B cell (primary cell): ENCODE measurements around the gene TMEM131L. TPM values are rescaled to one million over a fixed set of nuclear protein-coding genes. Genes with fewer than 3 reads are reported as not detected.

Experiments
- ATAC-seq: fragments of 200-7000 bp; cut with Tn5 transposase; one replicate; pipeline ENCODE4 v1.10.0; 2021; ENCODE audit warnings: low read depth, mild to moderate bottlenecking, moderate number of reproducible peaks, moderate library complexity
- CTCF ChIA-PET: fragments of 350-600 bp; sonication (Branson Sonifier 250); formaldehyde crosslinking; loops from one replicate; lab custom pipeline; 2021; ENCODE audit warnings: antibody characterized with exemption, inconsistent platforms; lab: Charles Lee
- POLR2A ChIA-PET: fragments of 350-600 bp; sonication (Branson Sonifier 250); formaldehyde crosslinking; loops from one replicate; lab custom pipeline; 2021; ENCODE audit warnings: antibody characterized with exemption; lab: Charles Lee
- DNase-seq: peaks from one replicate; pipeline ENCODE4 v3.0.0; 2013
- H2AFZ ChIP-seq: 2 replicates; pipeline ENCODE4 v1.6.1; 2012; ENCODE audit warnings: mild to moderate bottlenecking, low read depth, low read length; ENCODE audit not compliant: insufficient read depth, poor library complexity, severe bottlenecking
- H3K27ac ChIP-seq, 2 donors: 1 replicate in 1 of 2; 2 replicates in 1 of 2; pipeline ENCODE4 v1.5.1; 2012 to 2013; ENCODE audit warnings: low read length in 2 of 2, mild to moderate bottlenecking in 2 of 2, moderate library complexity in 1 of 2
- H3K27me3 ChIP-seq, 4 experiments: fragments of 200-600 bp in 1 of 4; sonication (generic) in 1 of 4; replicated peaks in 1 of 4; 1 replicate in 2 of 4; 2 replicates in 2 of 4; pipeline versions ENCODE4 v1.6.1 to v1.7.0; 2013 to 2016; ENCODE audit warnings: low read length in 3 of 4, mild to moderate bottlenecking in 2 of 4, mixed read lengths in 1 of 4, moderate library complexity in 1 of 4; ENCODE audit not compliant: insufficient read depth in 4 of 4, control insufficient read depth in 3 of 4; ENCODE audit errors: control extremely low read depth in 1 of 4
- H3K36me3 ChIP-seq, 2 experiments: replicated peaks in 1 of 2; 1 replicate in 1 of 2; 2 replicates in 1 of 2; pipeline versions ENCODE4 v1.6.1 to v1.7.1; 2013; ENCODE audit warnings: low read length in 1 of 2; ENCODE audit not compliant: insufficient read depth in 2 of 2, control insufficient read depth in 1 of 2; ENCODE audit errors: control extremely low read depth in 1 of 2, extremely low read depth in 1 of 2
- H3K4me1 ChIP-seq, 2 donors: fragments of 200-600 bp in 1 of 2; sonication (generic) in 1 of 2; 1 replicate in 1 of 2; 2 replicates in 1 of 2; pipeline versions ENCODE4 v1.5.1 to v1.6.1; 2013 to 2017; ENCODE audit warnings: low read length in 2 of 2; ENCODE audit not compliant: control insufficient read depth in 2 of 2, insufficient read depth in 2 of 2
- H3K4me2 ChIP-seq: replicated peaks from 2 replicates; pipeline ENCODE3; 2012; ENCODE audit warnings: mild to moderate bottlenecking, low read depth, low read length; ENCODE audit not compliant: poor library complexity, severe bottlenecking
- H3K4me3 ChIP-seq, 5 experiments: fragments of 200-600 bp in 1 of 5; sonication (generic) in 1 of 5; 1 replicate in 3 of 5; 2 replicates in 2 of 5; pipeline versions ENCODE4 v1.5.1 to v1.7.0; 2011 to 2016; ENCODE audit warnings: low read length in 4 of 5, mild to moderate bottlenecking in 4 of 5, low read depth in 2 of 5, control low read depth in 1 of 5, moderate library complexity in 1 of 5; ENCODE audit not compliant: insufficient read depth in 1 of 5; ENCODE audit errors: control extremely low read depth in 1 of 5, extremely low read depth in 1 of 5
- H3K79me2 ChIP-seq: fragments of 200-600 bp; sonication (generic); one replicate; pipeline ENCODE4 v1.6.0; 2016; ENCODE audit warnings: low read length; ENCODE audit not compliant: control insufficient read depth, insufficient read depth
- H3K9ac ChIP-seq: fragments of 200-600 bp; sonication (generic); 2 replicates; pipeline ENCODE4 v1.6.1; 2017; ENCODE audit warnings: mild to moderate bottlenecking, low read length, moderate library complexity
- H3K9me3 ChIP-seq, 3 donors: one replicate each; pipeline versions ENCODE4 v1.6.1 to v1.7.1; 2013; ENCODE audit warnings: low read length in 2 of 3; ENCODE audit not compliant: control insufficient read depth in 2 of 3, insufficient read depth in 1 of 3; ENCODE audit errors: control extremely low read depth in 1 of 3
- H4K20me1 ChIP-seq: 2 replicates; pipeline ENCODE4 v1.6.0; 2012; ENCODE audit warnings: mild to moderate bottlenecking, low read length; ENCODE audit not compliant: insufficient read depth, control insufficient read depth, poor library complexity, severe bottlenecking
- H3K27ac Mint-ChIP-seq: one replicate; pipeline ENCODE4 v1.8.0; 2021; ENCODE audit warnings: mixed read lengths
- H3K27me3 Mint-ChIP-seq: one replicate; pipeline ENCODE4 v1.8.0; 2021; ENCODE audit warnings: mixed read lengths
- H3K4me1 Mint-ChIP-seq: one replicate; pipeline ENCODE4 v1.8.0; 2021; ENCODE audit warnings: mixed read lengths
- H3K4me3 Mint-ChIP-seq: one replicate; pipeline ENCODE4 v1.8.0; 2021; ENCODE audit warnings: mixed read lengths
- H3K9me3 Mint-ChIP-seq: one replicate; pipeline ENCODE4 v1.8.0; 2022; ENCODE audit warnings: mixed read lengths; ENCODE audit not compliant: insufficient read depth
- EZH2 ChIP-seq: IDR thresholded peaks from 2 replicates; pipeline ENCODE4 v1.6.1; 2012; ENCODE audit warnings: borderline replicate concordance, low read depth, mild to moderate bottlenecking, moderate library complexity, low read length; ENCODE audit not compliant: insufficient read depth, poor library complexity, severe bottlenecking
- WGBS: methylation state at CpG from one replicate; pipeline ENCODE4 v1.1.5; 2013; ENCODE audit warnings: missing lambda C conversion rate; ENCODE audit not compliant: insufficient coverage; 5-methylcytosine and 5-hydroxymethylcytosine counted together
- intact Hi-C: fragments of 100-400 bp; cut with micrococcal nuclease; formaldehyde crosslinking; loops from one replicate; pipeline ENCODE4 v1.10.0; 2022
- polyA plus RNA-seq: library from polyadenylated mRNA; depleted of rRNA; stranded (reverse); fragments of >200 nt; gene quantifications from 2 replicates; pipeline ENCODE4 v1.2.3, GENCODE V29; 2012
- total RNA-seq, 2 donors: library from RNA; stranded (reverse); fragments of 120-200 nt in 1 of 2; gene quantifications; 1 replicate in 1 of 2; 2 replicates in 1 of 2; pipeline versions ENCODE4 v1.2.3 to v1.2.4, GENCODE V29; 2013 to 2022
- TF ChIP-seq, protein P1 (sequence below): fragments of 200-600 bp; IDR thresholded peaks from one replicate; pipeline ENCODE4 v1.8.0; 2022; ENCODE audit warnings: antibody characterized with exemption, mild to moderate bottlenecking

Gene TMEM131L
- total and polyA plus RNA-seq, 2 donors (not counting 1 experiment from before 2014, with no cell fraction given): 56.4 to 120 TPM

GRCh38 chr4:153485860-153486259 lies 19.7 kb downstream of the TMEM131L start:
- H2AFZ ChIP-seq: no peak overlapping the region
- 100% methylated on average over 2 of the region's 5 CpGs for WGBS
- H3K4me3 ChIP-seq: no peak overlapping the region
- Mint-ChIP-seq H3K27me3 (no peaks in the 10 kb centered on the region), H3K4me1 (peaks cover 84% of the 10 kb centered on the region), H3K9me3 (no peaks in the 10 kb centered on the region), H3K27ac (peak overlapping the region; percentile 97), H3K4me3 (peak overlapping the region; percentile 87)
- H3K79me2 ChIP-seq: peaks cover 99% of the 10 kb centered on the region
- peaks cover 0 to 43% of the 10 kb centered on the region in 2 experiments for H3K36me3 ChIP-seq
- peak overlapping the region; percentile 96 to 98 for H3K27ac ChIP-seq
- intact Hi-C loops: loop anchor here (5.0 kb wide), 2 partner anchors 86 to 139 kb away; no protein-coding TSS in a partner anchor
- H4K20me1 ChIP-seq: peaks cover 58% of the 10 kb centered on the region
- ChIA-PET CTCF (interaction anchor here (0.6 to 5.4 kb wide), 7 partner anchors 10 to 88 kb away, joined by 3 to 34 read pairs (median 4); partner anchors contain the start of gene TMEM131L), POLR2A (interaction anchor here (0.8 to 4.0 kb wide), 4 partner anchors 11 to 19 kb away, joined by 3 to 31 read pairs (median 17); partner anchors contain the start of gene TMEM131L)
- ATAC-seq (no peak), DNase-seq (no peak)
- H3K9ac ChIP-seq: no peak overlapping the region
- peak overlapping the region; percentile 87 for H3K4me2 ChIP-seq
- peaks cover 85 to 90% of the 10 kb centered on the region in 2 donors for H3K4me1 ChIP-seq
- no peak for TF ChIP-seq EZH2
- TF ChIP-seq, protein P1, sequence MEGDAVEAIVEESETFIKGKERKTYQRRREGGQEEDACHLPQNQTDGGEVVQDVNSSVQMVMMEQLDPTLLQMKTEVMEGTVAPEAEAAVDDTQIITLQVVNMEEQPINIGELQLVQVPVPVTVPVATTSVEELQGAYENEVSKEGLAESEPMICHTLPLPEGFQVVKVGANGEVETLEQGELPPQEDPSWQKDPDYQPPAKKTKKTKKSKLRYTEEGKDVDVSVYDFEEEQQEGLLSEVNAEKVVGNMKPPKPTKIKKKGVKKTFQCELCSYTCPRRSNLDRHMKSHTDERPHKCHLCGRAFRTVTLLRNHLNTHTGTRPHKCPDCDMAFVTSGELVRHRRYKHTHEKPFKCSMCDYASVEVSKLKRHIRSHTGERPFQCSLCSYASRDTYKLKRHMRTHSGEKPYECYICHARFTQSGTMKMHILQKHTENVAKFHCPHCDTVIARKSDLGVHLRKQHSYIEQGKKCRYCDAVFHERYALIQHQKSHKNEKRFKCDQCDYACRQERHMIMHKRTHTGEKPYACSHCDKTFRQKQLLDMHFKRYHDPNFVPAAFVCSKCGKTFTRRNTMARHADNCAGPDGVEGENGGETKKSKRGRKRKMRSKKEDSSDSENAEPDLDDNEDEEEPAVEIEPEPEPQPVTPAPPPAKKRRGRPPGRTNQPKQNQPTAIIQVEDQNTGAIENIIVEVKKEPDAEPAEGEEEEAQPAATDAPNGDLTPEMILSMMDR: no peak
- H3K27me3 ChIP-seq: no peaks in the 10 kb centered on the region
- H3K9me3 ChIP-seq: no peaks in the 10 kb centered on the region
